Pancreas (tissue), 10 donors: ENCODE measurements around the gene ANKS6. TPM values are rescaled to one million over a fixed set of nuclear protein-coding genes. Genes with fewer than 3 reads are reported as not detected.
A peak's percentile ranks its signal among the peaks of the same experiment; 100 is the strongest.

Experiments used
- ATAC-seq, 4 donors: fragments of 200-7000 bp; cut with Tn5 transposase; one replicate each; pipeline versions ENCODE4 v1.8.0 to v1.9.1; 2020; ENCODE audit warnings: mild to moderate bottlenecking in 4 of 4, moderate library complexity in 4 of 4
- DNase-seq, 6 donors: peaks; one replicate each; pipeline ENCODE4 v3.0.0-alpha.2; 2020
- FAIRE-seq: peaks from 2 replicates; lab custom pipeline; 2012; peaks lifted over from hg19 to GRCh38; lab: Jason Lieb, UNC
- H3K27ac ChIP-seq, 4 donors: fragments of 200-600 bp; sonication (generic); 1 replicate in 3 of 4; 2 replicates in 1 of 4; pipeline versions ENCODE4 v1.5.0 to v1.8.0; 2020
- H3K27me3 ChIP-seq, 4 donors: fragments of 200-600 bp; one replicate each; pipeline ENCODE4 v1.8.0; 2021
- H3K36me3 ChIP-seq, 3 donors: fragments of 200-600 bp; sonication (generic) in 1 of 3; one replicate each; pipeline versions ENCODE4 v1.5.0 to v1.8.0; 2020 to 2021
- H3K4me1 ChIP-seq, 3 donors: fragments of 200-600 bp; one replicate each; pipeline ENCODE4 v1.8.0; 2021
- H3K4me3 ChIP-seq, 4 donors: fragments of 200-600 bp; sonication (generic) in 2 of 4; one replicate each; pipeline versions ENCODE4 v1.5.0 to v1.8.0; 2020 to 2021
- H3K9me3 ChIP-seq, 4 donors: fragments of 200-600 bp; one replicate each; pipeline ENCODE4 v1.8.0; 2021
- WGBS, 2 donors: extraction: QIAGEN DNeasy Blood & Tissue Kit; methylation state at CpG; one replicate each; pipeline ENCODE4 v1.1.7; 2013; 5-methylcytosine and 5-hydroxymethylcytosine counted together
- intact Hi-C, 3 donors: fragments of 100-400 bp; cut with DNase I; formaldehyde crosslinking; loops; one replicate each; pipeline versions ENCODE4 v1.11.1 to v1.14.2; 2022
- polyA plus RNA-seq, 2 donors: library from polyadenylated mRNA; stranded (reverse); fragments of 200-250 nt; gene quantifications; one replicate each; pipeline ENCODE4 v1.2.3, GENCODE V29; 2013
- total RNA-seq, 6 donors: library from RNA; stranded (reverse); fragmentation: NEBNext Ultra II Directional in 4 of 6; extraction: Animal tissue kit (Norgen Biotek cat#: 25700) in 4 of 6; gene quantifications; one replicate each; pipeline versions ENCODE4 v1.2.1 to v1.2.4, GENCODE V29; 2021 to 2023
- TF ChIP-seq, protein P1 (sequence below), 4 donors: fragments of 200-600 bp; sonication (generic) in 3 of 4; IDR thresholded peaks; one replicate each; pipeline versions ENCODE4 v1.5.0 to v1.8.0; 2021; ENCODE audit warnings: antibody characterized with exemption in 4 of 4
- donor health status: healthy with polysubstance abuse.
- donor health status: DM: no; HTN: no; CAD: no; lungs with moderate emphysema.
- donor health status: DM: no; HTN: no; CAD: no.
- donor health status: control.
- donor health status: control.
- donor health status: Bipolar disorder and iron deficiency.
- donor health status: DM: yes; HTN: yes; CAD: no.
- donor health status: DM: no; HTN: no; CAD: no.
- donor health status: DM: no; HTN: no; CAD: no.
- donor health status: DM: yes; HTN: yes; CAD: no.

ANKS6 gene
- total and polyA plus RNA-seq, 8 donors, result 10.6 to 20.6 (median 12.3) TPM

DNA sequence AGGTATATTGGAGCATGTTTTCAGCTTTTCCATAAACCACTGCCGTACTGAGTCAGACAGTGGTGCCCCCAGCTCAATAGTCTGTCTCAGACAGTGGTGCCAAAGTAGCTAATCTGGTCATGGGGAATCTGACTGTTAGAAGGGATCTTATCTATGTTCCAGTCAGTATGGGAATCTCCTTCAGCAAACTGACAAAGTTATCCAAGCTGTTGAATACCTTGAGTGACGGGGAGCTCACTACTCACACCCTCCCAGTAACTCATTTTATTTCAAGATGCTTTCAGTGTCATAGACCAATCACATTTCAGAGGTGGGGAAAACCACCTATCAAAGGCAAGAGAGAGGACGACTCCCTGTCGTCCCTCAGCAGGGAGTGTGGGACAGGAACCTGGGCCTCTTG lies 18.7 kb downstream of the ANKS6 start:
- H3K36me3 ChIP-seq, result peaks cover 0 to 18% (median 3%) of the 10 kb centered on the region in 3 donors
- H3K4me3 ChIP-seq, result no peak overlapping the region
- FAIRE-seq (no peak), DNase-seq (no peak), ATAC-seq (no peak)
- no peaks in the 10 kb centered on the region for H3K27me3 ChIP-seq
- TF ChIP-seq, protein P1, sequence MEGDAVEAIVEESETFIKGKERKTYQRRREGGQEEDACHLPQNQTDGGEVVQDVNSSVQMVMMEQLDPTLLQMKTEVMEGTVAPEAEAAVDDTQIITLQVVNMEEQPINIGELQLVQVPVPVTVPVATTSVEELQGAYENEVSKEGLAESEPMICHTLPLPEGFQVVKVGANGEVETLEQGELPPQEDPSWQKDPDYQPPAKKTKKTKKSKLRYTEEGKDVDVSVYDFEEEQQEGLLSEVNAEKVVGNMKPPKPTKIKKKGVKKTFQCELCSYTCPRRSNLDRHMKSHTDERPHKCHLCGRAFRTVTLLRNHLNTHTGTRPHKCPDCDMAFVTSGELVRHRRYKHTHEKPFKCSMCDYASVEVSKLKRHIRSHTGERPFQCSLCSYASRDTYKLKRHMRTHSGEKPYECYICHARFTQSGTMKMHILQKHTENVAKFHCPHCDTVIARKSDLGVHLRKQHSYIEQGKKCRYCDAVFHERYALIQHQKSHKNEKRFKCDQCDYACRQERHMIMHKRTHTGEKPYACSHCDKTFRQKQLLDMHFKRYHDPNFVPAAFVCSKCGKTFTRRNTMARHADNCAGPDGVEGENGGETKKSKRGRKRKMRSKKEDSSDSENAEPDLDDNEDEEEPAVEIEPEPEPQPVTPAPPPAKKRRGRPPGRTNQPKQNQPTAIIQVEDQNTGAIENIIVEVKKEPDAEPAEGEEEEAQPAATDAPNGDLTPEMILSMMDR (IDR thresholded peaks at IDR 0.05), result no peak
- no peak overlapping the region for H3K27ac ChIP-seq
- H3K9me3 ChIP-seq, result no peaks in the 10 kb centered on the region
- 91 to 93% methylated on average over 4 of the region's 4 CpGs for WGBS, 2 donors
- no peaks in the 10 kb centered on the region for H3K4me1 ChIP-seq
- intact Hi-C loops, result loop anchor here in 1 of 3 donors (5.0 kb wide), 1 partner anchor 465 kb away; no protein-coding TSS in a partner anchor

DNA sequence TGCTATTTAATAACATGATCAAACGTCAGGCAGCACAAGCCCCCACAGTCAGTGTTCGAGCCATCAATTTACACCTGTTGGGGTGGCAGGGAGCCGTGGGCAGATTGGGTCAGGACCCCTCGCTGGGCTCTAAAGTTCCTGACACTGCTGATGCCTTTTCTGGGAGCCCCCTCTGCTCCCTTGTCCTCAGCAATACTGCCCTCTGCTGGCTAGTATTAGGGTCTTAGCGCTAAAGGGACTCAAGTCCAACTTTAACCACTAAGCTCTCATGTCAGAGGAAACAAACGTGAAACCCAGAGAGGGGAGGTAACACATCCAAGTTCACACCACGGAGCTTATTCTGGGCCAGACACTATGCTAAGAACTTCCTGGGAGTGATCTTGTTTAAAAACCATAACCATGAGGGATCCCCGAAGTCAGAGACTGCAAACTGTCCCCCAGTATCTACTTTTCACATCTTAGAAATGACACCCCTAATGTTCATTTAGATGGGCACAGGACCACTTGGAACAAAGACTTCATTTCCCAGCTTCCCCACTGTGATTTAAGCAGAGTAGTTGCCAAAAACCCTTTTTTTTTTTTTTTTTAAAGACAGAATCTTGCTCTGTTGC lies 20.4 kb downstream of the ANKS6 start:
- intact Hi-C loops, result loop anchor here in 1 of 3 donors (5.0 kb wide), 1 partner anchor 464 kb away; no protein-coding TSS in a partner anchor
- DNase-seq (no peak), FAIRE-seq (no peak), ATAC-seq (peak in 3 of 4 donors; percentile 50 to 70 (median 50))
- WGBS, 2 donors, result 64 to 66% methylated on average over 8 of the region's 8 CpGs
- Histone ChIP-seq H3K4me1 (no peaks in the 10 kb centered on the region), H3K36me3 (peaks cover 0 to 30% (median 6%) of the 10 kb centered on the region in 3 donors), H3K27me3 (no peaks in the 10 kb centered on the region), H3K9me3 (no peaks in the 10 kb centered on the region), H3K27ac (no peak overlapping the region), H3K4me3 (no peak overlapping the region)
- TF ChIP-seq, protein P1 (IDR thresholded peaks at IDR 0.05), result peak; percentile 11 to 47 (median 33)

DNA sequence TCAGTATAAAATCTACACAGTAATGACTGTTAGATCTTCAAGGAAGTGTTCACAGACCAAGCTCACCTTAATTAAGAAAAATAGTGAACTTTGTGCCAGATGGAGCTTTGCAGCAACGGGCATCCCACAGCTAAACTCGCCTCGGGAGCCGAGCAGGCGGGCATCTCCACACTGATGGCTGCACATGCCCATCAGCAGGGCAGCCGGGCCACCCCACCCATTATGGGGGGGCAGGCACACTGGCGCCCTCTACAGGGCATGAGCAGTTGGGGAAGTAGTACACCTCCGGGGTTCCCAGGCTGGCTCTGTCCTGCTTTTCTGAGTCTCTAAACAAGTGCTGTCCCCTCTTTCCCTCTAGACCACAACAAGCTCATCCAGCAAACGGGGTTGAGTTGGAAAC lies 21.6 kb downstream of the ANKS6 start:
- intact Hi-C loops, result loop anchor here in 2 of 3 donors (5.0 kb wide), 2 partner anchors 457 to 462 kb away; no protein-coding TSS in a partner anchor

DNA sequence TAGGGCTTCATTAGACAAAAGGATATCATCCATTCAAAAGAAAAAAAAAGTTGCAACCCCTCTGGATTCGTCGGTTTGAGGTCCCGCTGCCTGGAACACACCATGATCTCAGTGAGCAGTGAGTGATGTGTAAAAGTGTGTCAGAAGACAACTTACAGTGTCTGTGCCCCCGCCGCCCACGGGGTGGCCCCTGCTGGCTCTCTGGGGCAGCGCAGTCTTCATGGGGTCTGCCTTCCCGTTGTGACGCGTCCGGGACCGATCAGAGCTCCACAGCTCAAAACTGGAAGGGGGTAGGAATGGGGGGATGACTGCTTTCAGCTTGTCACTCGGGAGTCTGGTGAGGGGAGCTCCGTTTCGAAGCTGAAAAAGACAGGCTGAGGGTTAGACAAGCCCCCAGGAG lies 22.6 kb downstream of the ANKS6 start:
- no peak for FAIRE-seq
- no peaks in the 10 kb centered on the region for H3K9me3 ChIP-seq
- H3K36me3 ChIP-seq, result peaks cover 0 to 47% (median 9%) of the 10 kb centered on the region in 3 donors
- H3K27me3 ChIP-seq, result no peaks in the 10 kb centered on the region
- WGBS, 2 donors, result 94 to 95% methylated on average over 15 of the region's 15 CpGs
- no peak overlapping the region for H3K27ac ChIP-seq
- ATAC-seq, result no peak
- no peak for DNase-seq
- no peak overlapping the region for H3K4me3 ChIP-seq
- intact Hi-C loops, result loop anchor here in 1 of 3 donors (5.0 kb wide), 1 partner anchor 456 kb away; no protein-coding TSS in a partner anchor
- H3K4me1 ChIP-seq, result no peaks in the 10 kb centered on the region
- TF ChIP-seq, protein P1 (IDR thresholded peaks at IDR 0.05), result no peak

More for the DNA sequence above, 21.6 kb downstream of the ANKS6 start:
- Histone ChIP-seq H3K9me3 (no peaks in the 10 kb centered on the region), H3K4me1 (no peaks in the 10 kb centered on the region), H3K27me3 (no peaks in the 10 kb centered on the region), H3K27ac (no peak overlapping the region), H3K4me3 (no peak overlapping the region), H3K36me3 (peaks cover 0 to 42% (median 9%) of the 10 kb centered on the region in 3 donors)
- DNase-seq, result no peak
- TF ChIP-seq, protein P1 (IDR thresholded peaks at IDR 0.05), result peak in 1 of 4 donors; percentile 18
- WGBS, 2 donors, result 84 to 86% methylated on average over 9 of the region's 9 CpGs
- no peak for FAIRE-seq
- ATAC-seq, result peak in 1 of 4 donors; percentile 38
